Mammary epithelial cell (primary cell): ENCODE results near the gene PPP1R37.

ENCODE experiments used
- CTCF ChIP-seq, 2 donors: IDR thresholded peaks in 1 of 2; conservative IDR thresholded peaks in 1 of 2; 2 replicates each; pipeline ENCODE4 v1.5.1; 2011 to 2012; ENCODE audit warnings: inconsistent platforms in 2 of 2, low read length in 2 of 2, mild to moderate bottlenecking in 2 of 2, control low read depth in 1 of 2, low read depth in 1 of 2; ENCODE audit not compliant: insufficient read depth in 1 of 2; ENCODE audit errors: extremely low read depth in 1 of 2
- EZH2 ChIP-seq: IDR thresholded peaks from 2 replicates; pipeline ENCODE4 v1.6.1; 2012; ENCODE audit warnings: low read length, inconsistent platforms, borderline replicate concordance

- no peak for TF ChIP-seq CTCF (conservative IDR thresholded peaks at IDR 0.05 in 1 of 2, IDR thresholded peaks at IDR 0.05 in 1 of 2; ENCODE audit: extremely low read depth in 1 of 2, insufficient read depth in 1 of 2, low read depth in 1 of 2, low read length in 2 of 2)
- TF ChIP-seq EZH2: no peak
Measured at GRCh38 chr19:45101806-45102205, 8.8 kb downstream of the PPP1R37 start.
